CD4-positive, alpha-beta T cell treated with Interleukin-21 for 1 hour (primary cell): Measurements from ENCODE around the gene TAGLN3.

Experiments
- DNase-seq: peaks from one replicate; pipeline ENCODE4 v3.0.0-alpha.2; 2020

TAGLN3 gene

GRCh38 chr3:111978583-111979433 lies 19.9 kb upstream of the TAGLN3 start, which contains the start of gene ABHD10:
ABHD10 (plus strand) TSS chr3:111979026; CDS start chr3:111979062, 36 bp downstream.
- peak; percentile 96 for DNase-seq

DNA sequence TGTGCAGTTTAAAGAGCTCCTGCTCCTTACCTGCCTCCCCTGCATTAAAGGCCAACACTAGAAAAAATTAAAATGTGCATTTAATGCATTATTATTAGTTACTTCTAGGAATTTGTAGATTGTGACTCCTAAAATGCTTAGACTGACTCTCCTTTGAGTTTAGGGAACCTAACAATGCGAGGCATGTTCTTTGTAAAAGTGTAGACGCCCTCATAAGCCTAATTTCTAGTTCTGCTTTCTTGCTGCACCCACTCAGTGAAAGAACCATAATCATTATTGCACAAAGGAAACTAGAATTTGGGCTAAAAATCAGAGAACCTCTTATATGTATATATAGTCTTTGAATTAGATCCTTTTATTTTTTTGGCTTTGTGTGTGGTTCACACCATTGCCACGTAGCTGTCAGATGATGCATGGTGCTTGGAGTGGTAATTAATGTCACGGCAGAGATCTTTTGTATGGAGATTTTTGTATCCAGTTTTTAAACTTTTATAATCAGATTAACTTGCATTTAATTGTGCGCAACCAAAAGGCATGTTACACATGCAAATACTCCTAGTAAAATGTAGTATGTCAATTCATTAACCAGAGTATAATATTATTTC lies 19.2 kb upstream of the TAGLN3 start:
- peak; percentile 10 for DNase-seq

- DNase-seq: no peak
Measured at GRCh38 chr3:111980716-111981456, 17.8 kb upstream of the TAGLN3 start.

DNA sequence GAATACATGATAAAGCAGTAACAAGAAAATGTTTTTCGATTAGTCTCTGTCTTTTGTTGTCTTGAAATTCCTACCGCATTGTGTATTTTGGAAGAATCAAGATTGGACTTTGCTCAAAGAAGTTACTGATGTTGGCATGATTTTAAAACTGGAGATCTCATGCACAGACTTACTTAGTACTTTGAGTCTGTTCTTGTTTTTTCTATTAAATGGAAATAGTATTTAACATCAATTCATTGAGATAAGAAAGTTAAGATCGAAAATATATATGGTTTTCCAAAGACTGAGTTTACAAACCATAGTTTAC lies 17.3 kb upstream of the TAGLN3 start:
- DNase-seq: no peak

GRCh38 chr3:111984636-111985298 lies 14.0 kb upstream of the TAGLN3 start:
- no peak for DNase-seq

DNA sequence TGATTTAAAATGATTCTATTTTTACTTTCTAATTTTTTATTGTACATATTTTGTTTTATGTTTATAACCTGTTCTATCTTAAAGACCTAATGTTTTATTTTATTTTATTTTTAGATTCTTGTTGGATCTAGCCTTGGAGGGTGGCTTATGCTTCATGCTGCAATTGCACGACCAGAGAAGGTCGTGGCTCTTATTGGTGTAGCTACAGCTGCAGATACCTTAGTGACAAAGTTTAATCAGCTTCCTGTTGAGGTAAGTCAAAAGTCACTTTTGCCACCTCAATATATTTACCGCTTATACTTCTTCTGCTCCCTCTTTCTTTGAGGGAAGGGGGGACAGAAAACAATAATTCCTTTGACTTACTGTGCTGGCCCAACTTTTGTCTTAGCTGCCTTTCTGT lies 11.9 kb upstream of the TAGLN3 start:
- no peak for DNase-seq

- DNase-seq: peak; percentile 49
Measured at GRCh38 chr3:111989061-111989678, 9.6 kb upstream of the TAGLN3 start.

DNA sequence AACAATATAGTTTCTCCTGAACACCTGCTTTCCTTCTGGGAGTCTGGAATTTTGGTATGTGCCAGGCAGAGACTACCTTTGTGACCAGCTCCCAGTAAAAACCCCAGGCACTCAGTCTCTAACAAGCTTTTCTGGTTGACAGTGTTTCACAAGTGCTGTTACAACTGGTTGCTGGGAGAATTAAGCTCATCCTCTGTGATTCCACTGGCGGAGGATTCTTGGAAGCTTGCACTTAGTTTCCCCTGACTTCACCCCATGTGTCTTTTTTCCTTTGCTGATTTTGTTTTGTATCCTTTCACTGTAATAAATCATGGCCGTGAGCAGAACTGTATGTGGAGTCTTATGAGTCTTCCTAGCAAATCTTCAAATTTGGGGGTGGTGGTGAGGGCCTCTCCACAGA lies 5.7 kb upstream of the TAGLN3 start:
- no peak for DNase-seq

DNA sequence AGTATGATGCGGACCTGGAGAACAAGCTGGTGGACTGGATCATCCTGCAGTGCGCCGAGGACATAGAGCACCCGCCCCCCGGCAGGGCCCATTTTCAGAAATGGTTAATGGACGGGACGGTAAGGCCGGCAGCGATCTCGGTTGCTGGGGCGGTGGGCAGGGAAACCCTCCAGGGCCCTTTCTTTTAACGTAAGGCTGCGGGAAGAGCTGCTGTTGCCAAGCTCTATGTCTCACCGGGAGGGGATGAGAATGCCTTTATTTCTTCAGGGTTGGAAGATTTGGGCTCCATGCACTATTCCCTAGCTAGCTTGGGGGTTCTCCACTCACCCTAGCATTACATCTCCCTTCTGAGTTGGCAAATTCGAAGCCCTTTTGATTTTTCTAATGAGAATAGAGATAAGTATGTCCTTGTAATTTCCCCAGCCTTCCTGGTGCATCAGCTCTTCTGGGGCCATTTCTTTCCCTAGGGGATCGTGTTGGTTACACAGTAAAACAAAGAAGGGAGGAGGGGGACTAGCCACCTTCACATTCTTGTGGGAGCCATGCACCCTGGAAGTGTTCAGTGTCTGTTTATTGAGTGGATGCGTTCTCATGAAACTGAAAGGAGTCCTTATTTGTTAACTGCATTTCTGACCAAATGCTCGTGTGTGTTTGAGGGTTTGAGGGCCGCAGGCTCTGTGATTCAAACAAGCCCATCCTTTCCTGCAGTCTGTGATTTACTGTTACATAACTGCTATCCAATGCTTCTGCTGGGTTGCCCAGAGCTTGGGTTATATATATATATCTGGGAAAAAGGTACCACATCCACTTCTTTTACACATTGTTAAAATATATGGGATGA lies 982 bp downstream of the TAGLN3 start:
- DNase-seq: no peak

GRCh38 chr3:112000367-112000771 lies 1.6 kb downstream of the TAGLN3 start:
- no peak for DNase-seq

DNA sequence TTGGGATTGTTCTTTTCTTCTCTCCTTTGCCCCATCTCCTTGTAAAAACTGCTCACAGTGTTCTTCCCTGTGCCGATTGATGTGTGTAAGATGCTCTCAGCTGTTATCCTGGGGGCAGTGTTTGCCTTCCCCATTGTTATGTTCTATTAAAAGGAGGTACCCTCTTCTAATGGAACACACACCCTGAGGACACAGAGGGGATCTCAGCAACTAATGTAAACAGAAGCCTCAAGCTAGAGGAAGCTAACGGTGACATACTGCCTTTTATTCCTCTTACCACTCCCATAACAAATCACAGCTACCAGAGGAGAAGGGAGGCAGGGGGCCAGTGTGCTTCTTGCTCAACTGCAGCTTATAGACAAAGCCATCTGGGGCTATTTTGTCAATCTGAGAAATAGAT lies 2.2 kb downstream of the TAGLN3 start:
- no peak for DNase-seq

GRCh38 chr3:112001526-112001925 lies 2.8 kb downstream of the TAGLN3 start:
- DNase-seq: no peak

GRCh38 chr3:112002096-112002971 lies 3.6 kb downstream of the TAGLN3 start:
- no peak for DNase-seq

DNA sequence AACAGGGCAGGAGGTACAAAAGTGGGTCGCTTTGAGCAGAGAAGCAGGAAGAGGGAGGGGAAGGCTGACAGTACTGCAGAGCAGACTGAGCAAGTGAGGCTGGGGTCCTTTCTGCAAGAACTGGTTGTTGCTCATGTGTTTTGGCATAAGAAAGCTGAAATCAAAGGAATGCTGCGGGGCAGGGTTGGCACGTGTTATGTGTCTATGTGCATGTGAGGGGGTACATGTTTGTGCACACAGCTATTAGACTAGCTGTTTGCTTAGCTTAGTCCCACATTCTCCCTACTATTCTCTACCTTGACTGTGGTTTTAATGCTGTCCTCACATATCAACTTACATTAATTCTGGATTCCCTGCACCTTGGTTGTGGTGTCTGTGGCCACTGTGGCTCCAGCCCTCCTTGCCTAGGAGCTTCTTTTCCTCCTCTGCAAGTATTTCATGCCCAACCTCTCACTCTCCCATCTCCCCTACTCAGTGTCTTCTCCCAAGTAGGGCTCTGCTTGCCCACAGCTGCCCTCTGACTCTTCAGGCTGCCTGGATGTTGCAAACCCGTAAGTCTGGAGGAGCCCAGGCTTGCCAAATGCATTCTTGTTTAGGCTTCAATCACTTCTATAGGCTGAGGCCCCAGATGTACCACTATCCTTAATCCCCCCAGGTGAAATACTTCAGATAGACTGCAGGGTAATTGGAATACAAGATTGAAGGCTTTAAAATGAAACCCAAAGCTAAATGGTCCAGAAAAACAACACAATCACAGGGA lies 4.8 kb downstream of the TAGLN3 start:
- DNase-seq: no peak

GRCh38 chr3:112004187-112004586 lies 5.5 kb downstream of the TAGLN3 start:
- no peak for DNase-seq

GRCh38 chr3:112004669-112005068 lies 5.9 kb downstream of the TAGLN3 start:
- no peak for DNase-seq

DNA sequence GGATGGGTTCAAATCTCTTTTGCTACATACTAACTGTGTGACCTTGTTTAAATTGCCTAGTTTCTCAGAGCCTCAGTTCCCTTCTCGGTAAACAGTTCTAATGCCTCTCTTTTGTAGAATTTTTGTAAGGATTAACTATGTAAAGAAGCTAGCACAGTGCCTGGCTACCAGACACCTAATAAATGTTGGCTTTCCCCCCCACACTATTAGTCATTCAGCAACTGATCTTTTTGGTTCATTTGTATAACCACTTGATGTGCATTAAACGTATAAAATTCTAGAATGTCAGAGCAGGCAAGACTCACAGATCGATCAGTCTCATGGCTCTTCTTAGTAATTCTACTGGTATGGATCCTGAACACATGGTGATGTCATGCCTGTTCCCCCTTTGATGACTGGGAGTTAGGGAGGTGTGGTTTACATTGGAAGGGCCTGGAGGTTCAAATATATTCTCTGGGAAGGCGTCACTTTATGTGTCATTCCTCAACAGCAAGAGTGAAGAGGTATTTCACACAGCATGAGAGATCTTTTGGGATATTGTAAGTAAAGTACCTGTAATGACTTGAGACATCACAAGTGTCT lies 6.5 kb downstream of the TAGLN3 start:
- DNase-seq: no peak

GRCh38 chr3:112007633-112008032 lies 8.9 kb downstream of the TAGLN3 start:
- no peak for DNase-seq

GRCh38 chr3:112009670-112010069 lies 10.9 kb downstream of the TAGLN3 start:
- DNase-seq: no peak

DNA sequence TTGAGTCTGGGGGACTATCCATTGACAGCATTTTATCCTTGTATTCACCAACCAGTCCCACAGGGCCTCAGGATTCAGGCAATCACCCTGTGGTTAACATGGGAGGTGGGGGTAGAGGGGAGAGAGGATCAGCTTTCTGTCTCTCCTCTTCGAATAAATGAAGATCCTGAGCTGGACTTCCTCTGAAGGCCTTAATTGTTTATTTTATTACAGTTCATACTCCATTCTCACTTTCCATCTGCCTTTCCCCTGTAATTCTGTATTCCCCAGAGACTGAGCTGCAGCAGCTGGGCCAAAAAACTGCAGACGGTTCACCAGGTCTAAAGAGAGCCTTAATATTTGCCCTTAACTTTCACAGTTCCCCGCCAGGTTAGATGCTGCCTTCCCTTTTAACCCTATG lies 11.9 kb downstream of the TAGLN3 start:
- DNase-seq: no peak
